NCI-H2107 (cell line): ENCODE results near the gene ANK3.

Experiments used
- DNase-seq: peaks from one replicate; lab custom pipeline; 2025; lab: John Stamatoyannopoulos, UW

Gene ANK3

DNA sequence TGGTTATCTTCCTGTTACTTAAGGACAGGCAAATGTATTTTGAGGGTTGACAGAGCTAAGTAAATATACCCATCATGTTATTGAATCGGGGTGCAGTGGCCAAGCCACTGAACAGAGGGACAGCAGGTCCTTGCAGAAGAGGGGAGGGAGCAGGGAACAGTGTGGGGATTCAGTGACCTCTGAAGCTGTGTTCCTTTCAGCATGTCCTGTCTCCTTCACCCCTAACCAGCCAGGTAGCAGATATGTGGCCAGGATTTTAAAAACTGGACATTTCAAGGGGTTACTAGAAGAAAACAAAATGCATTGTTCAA is 12.7 kb downstream of the ANK3 start:
- no peak for DNase-seq

DNA sequence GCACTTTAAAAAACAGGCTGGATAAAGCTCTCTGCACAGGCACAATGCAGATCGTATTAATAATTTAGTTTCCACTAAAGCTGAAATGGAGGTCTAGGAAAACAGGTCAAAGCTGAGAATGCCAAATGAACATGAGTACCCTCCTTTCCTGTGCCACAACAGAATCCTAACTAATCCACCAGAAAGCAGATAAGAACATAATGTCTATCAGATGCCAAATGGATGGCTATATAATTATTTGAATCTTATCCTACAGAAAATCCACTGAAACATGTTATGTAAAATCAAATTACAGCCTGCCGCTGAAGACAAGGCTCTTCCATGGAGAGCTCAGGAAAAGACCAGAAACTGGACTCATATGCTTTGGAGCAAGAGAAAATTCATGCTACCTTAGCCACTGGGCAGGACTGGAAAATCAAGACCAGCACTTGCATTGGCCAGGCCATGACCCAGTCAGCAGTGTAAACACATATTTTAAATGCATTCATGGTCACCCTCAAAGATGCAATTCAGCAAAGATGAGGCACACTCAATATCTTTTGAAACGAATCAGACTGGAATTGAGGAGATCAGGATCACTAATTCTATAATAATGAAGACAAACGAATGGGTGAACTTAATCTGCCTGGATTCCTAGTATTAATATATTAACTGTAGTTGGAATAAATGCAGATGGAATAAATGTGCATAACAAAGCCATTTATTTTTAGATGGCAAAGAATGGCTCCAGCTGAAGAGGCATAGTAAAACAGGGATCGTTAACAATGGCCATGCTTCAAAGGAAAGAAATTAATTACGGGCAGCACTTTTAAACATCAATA is 13.2 kb downstream of the ANK3 start:
- DNase-seq, result no peak

DNA sequence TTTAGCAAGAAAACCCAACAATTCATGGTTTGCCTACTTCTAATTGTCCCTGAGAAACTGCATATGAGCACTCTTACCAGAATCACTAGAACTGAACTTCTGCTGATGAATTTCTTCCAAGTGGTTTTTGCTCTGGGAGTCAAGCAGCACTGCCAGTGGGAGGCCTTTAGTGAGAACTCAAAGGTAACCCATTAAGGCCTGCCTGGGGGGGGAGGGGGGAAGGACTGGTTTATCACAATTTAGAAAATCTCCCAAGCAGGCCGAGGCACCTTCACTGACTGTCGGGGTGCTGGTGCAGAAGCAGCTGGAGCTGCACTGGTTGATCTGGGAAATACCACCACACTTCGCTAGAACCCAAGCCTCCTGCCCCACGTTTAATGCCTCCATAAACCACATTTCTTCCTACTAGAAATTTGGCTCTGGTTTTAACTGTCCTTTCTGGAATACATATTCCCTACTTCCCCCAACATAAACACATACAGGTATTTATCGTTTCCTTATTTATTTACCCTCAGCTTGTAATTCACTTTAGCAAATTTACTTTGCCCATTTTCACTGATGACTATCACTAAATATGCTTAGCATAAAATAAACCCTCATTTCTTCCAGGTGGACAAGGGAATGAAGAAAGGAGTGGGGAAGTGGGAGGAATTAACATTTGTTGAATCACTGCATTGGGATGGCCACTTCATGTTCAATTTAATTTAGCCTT is 14.2 kb downstream of the ANK3 start:
- DNase-seq, result no peak

DNA sequence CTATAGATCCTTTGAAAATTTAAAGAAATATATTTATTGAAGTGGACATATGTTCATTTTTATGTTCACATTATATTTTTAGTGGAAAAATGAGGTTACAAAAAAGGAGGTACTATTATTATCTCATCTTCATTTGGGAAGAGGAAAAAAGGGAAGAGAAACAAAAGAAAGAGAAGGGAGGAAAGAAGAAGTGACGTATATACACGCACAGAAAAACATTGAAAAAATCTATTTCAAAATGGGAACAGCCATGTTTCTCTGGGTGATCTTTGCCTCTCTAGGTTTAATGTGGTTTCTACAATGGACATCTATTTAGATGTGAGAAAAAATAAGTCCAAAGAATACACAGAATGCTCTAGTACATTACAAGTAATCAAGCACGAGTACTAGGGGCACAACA is 14.8 kb downstream of the ANK3 start:
- DNase-seq, result no peak

DNA sequence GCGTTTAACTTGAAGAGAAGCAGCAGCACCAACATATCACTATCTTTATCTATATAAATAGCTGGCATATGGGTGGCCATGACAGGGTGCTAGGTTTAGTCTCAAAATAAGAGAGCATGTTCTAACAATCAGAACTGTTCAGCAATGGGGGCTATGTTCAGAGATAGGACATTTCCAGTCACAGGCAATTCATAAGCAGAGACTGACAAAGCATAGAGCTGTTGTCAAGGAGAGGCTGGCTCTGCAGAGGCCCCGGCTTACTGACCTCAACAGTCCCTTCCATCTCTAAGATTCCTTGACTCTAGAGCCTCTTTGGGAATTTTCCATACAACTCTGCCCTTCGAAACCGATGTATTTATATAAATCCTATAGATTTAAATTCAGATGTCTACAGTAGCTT is 17.2 kb downstream of the ANK3 start:
- no peak for DNase-seq

DNA sequence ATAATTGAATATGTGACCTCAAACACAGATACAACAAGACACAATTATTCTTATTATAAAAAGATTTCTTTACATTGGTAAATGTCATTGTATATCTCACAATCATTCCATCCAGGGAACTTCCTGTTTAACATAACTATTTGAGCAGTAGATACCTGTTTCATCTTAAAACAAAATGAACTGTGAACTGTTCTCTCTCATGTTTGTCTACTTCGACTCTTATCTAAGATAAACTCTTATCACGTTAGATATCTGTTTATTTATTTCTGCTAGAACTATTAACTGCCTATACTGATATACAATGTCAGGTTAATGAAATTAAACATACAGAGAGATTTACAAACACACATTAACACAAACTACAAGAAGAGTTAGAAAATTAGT is 20.1 kb downstream of the ANK3 start:
- DNase-seq, result no peak

DNA sequence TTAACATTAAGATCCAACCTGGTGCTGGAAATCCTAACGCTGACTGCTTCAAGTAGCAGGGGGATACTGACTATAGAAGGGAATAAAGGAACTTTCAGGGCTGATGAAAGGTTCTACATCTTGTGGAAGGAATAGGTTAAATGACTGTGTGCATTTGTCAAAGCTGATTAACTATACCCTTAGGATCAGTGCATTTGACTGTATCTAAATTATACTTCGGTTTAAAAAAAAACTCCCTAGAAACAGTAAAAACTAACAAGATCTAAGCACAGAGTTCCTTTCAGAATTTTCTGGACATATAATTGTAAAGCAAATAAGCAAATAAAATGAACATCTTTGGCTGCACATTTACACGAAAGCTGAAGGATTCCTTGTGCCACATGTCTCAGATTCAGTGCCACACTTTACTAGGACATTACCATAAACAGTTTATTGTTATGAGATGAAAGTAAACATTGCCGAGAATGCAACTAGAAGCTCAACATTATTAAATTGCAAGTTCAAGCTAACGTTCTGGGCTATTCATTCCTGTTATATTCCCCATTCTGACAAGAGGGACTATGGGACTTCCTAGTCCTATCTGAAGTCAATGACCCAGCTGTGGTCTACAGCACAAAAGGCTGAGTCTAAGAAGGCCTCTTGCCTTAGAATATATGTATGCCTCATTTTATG is 20.7 kb downstream of the ANK3 start:
- no peak for DNase-seq

DNA sequence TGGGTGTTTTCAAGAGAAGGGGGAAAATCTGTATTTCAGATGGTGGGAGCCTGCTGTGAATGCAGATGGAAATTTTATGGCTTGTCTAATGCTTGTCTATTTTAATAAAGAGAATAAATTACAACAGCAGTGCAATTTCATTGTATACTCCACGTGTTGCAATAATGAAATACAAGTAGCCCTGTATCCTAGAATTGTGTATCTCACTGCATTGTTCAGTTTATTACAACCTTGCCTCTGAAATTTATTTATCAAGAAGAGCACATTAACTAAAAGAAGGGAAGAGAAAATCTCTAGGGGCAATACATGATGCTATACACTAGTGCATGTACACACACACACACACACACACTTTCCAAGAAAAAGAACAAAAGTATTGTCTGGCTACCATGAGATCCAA is 21.8 kb downstream of the ANK3 start:
- no peak for DNase-seq

DNA sequence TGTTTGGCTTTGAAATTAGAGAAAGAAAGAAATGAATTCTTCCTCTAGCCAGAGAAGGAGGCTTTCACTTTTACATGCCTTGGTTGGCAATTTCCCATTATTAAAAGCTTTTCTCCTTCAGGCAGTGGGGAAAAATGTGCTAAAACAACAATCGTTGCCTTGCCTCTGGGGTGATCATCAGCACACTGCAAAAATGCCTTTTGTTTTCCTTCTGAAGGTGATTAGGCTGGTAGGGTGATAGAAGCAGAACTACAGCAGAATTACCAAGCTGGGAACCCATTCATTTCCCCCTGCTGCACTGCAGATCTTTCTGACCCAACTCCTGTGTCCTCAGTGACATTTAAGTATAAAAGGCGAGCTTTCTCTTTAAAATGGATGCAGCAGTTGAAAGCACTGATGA is 22.2 kb downstream of the ANK3 start:
- DNase-seq, result no peak

DNA sequence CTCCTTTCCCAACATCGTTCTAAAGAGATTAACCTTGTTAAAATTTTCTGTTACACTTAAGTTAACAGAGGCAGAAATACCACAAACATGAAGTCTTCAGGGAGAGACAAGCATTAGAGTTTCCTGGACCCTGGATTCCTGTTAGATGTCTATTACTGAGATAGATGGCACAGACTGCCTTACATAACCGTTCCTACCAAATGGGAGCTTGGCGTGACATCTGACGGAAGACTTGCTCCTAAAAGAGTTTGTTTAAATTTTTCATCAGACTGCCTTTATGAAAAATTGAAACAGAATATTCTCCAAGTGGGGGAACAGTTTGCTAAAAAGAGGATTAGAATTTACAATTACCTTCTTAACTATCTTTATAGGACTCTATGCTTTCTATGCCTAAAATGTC is 22.7 kb downstream of the ANK3 start:
- DNase-seq, result no peak

DNA sequence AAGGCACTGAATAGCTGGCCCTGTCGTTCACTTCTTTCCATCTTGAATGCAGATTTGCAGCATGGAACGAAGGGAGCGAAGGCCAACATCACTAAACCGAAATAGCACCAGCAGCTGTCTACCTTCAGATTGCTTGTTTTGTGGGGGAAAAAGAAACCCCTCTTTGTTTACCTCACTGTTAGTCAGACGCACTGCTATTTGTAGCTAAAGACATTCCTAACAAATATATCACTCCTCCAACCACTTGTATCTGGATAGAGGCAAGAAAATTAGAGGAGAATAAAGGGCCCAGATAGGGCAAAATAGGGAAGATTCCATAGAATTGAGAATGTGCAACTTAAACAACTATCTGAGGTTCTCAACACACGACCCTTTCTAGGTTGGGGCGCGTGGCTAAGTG is 26.5 kb downstream of the ANK3 start:
- DNase-seq, result no peak

DNA sequence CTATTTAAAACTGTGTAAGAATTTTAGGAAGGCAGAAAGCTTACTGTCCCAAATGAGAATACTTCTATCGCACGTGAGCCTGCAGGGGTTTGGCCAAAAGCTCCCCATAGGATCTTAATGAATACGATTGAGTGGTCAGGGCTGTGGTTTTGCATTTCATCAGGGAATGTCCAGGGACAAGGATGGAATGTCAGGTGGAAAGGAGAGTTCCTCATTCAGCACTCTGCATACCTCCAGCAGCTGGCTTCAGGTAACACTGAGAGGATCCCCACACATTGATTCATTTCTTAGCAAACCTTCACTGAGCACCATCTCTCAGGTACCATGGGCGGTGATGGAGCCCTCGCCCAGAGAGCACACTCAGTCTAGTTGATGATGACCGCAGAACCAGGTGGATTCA is 27.2 kb downstream of the ANK3 start:
- no peak for DNase-seq

DNA sequence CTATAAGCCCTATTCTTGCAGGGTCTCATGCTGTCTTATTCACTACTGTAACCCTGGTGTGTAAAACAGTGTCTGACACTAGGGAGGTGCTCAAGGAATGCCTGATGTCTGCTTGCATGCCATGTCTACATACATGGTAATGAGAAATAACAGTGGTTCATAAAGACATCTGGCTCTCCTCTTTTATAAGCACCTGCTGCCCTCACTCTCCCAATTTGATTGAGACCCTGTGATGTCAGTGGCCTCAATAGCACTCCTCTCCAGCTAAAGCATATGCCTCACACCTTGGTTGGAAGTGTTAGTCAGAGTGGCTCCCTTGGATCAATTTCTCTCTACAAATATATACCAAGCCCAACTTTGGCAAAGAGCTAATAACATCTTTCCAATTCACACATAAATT is 30.6 kb downstream of the ANK3 start:
- no peak for DNase-seq

DNA sequence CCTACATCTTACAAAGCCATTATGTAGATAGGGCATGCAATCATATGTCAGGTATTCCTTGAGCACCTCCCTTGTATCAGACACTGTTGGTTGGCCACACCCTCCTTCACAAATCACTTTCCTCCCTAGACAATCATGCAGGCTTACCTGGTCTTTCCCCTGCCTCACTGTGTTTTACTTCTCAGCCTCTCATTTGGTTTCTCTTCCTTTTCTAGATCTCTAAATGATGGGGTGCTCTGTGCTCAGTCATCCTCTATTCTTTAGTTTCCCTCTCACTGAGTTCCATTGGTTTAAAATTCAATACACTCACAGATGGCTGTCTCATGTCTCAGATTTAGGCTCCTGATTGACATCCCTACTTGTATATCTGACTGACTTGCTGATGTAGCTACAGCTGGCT is 31.4 kb downstream of the ANK3 start:
- DNase-seq, result no peak

DNA sequence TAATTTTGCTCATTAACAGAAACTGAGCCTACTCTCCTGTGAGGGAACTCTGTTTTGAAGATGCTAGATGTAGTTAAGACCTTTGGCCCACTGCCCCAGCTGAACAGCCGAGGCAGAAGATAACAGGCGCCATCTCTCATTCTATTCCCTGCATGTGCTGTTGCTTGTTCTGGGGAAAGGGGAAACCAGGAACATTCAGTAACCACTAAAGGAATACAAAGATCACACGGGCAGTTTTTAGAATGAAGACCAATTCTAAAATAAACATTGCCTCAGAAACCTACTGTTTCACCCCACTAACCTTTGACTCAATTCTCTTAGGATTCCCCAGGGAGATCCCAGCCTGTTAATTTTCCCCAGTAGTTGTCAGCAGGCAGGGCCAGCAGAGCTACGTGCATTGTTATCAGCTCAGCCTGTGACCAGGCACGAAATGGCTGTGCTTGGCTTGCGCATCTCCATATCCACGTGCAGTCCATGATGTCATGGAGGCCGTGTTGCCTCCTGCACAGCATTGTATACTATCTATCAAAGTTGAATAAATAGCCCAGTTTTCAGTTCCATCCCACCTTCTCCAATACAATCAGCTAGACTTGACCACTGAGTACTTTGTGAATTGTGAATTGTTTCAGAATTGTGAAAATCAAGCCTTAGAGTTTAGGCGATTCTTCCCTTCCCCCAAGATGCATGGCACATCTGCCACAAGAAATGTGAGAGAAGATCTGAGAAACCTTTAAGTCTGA is 36.0 kb downstream of the ANK3 start:
- no peak for DNase-seq

DNA sequence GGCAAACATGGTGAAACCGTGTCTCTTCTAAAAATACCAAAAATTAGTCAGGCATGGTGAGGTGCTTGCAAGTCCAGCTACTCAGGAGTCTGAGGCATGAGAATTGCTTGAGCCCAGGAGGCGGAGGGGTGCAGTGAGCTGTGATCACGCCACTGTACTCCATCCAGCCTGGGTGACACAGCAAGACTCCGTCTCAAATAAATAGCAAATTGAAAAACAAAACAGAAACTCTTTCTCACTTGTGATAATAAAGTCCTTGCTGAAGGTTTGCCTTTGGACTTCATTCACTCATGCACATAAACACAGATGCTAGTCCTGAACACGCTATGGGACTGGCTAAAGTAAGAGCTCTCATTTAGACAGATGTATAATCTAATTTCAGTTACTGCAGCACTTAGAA is 37.6 kb downstream of the ANK3 start:
- no peak for DNase-seq

DNA sequence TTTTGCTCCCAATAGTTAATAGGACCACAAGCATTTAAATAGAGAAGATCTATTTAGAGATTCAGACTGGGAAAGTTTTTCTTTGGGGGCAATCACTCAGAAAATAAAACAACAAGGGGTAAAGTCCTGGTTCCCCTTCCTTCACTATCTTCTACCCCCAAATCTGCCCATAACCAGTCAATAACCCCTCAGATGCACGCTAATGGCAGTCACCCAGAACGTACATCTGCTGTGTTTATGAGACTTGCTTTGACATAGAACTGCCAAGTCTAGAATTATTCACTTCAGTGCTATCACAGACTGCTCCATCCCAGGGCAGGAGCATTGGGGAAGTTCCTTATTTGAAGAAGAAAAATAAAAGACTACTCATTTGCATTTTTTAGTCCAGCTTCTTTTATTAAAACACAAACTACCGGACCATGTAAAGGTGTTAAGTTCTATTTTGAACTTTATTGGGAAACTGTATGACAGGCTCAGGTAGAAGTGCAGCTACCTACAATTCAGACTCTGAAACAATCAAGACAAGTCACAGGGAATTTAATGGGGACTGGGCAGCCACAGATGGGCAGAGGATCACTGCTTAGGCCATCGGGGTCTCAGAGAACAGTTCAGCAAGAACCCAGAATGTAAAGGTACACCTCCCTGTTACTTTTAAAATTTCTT is 38.4 kb downstream of the ANK3 start:
- no peak for DNase-seq

DNA sequence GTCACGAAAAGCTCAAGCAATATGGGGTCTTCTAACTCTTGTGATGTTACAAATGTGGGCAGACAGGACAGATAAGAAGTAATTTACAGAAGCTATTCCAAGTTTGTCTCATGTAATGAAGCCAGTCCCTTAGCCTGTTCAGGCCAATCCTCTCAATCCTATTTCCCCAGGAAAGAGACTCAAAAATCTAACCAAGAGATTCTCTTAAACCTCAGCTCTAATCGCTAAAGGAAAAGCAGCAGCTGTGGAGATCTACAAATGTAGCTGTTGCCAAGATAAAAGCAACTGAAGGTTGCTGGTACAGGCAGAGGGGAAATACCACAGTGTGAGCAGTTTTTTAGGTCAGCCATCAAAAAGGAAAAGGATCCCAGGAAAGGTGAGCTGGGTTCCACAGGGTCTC is 39.3 kb downstream of the ANK3 start:
- no peak for DNase-seq

DNA sequence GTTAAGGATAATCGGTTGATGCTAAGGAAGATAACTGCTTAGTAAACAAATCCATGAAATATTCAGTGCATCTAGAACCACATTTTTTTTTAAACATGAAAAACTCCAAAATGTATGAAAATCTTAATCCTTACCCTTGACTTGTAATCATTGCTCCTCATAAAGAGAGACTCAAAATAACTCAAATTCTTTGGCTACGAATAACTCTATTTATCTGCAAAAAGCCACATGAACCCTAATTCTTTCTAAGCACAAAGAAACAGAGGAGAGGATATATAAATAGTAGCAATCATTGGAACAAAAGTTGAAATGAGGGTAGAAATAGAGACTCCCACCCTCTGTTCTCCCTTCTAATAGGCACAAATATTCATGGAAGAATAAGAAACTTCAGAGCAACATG is 40.2 kb downstream of the ANK3 start:
- DNase-seq, result no peak

DNA sequence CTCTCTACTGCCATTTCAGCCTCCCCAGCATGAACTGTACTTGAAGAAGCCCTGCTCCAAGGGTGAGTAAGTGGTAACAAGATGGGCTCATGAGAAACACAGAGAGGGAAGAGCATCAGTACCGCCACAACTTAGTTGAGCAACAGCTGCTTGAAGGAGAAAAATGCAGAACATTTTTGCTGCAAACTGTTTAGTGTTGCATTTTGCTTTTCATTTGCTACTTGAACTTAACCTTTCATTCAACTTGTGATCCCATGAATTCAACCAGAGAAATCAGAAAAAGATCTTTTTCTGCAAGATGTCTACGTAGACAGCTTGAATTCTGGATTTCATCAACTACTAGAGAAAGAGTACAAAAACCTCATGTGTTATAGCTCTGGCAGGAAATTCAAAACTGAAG is 40.7 kb downstream of the ANK3 start:
- no peak for DNase-seq

DNA sequence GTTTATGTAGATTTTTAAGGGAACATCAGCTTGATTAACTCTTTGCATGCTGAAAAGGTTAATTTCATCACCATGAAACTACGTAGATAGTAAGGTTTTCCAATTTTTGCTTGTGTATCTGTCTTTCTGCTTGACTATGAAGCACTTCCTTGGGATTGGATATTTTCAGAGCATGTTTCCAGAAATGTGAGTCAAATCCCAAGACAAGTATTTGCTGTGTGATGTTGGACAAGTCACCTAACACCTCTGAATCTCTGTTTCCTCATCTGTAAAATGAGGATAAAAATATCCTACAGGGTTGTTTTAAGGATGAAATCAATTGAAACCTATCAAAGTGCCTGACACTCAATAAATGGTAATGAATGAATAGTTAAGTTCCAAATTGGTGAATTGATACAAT is 42.4 kb downstream of the ANK3 start:
- DNase-seq, result no peak

DNA sequence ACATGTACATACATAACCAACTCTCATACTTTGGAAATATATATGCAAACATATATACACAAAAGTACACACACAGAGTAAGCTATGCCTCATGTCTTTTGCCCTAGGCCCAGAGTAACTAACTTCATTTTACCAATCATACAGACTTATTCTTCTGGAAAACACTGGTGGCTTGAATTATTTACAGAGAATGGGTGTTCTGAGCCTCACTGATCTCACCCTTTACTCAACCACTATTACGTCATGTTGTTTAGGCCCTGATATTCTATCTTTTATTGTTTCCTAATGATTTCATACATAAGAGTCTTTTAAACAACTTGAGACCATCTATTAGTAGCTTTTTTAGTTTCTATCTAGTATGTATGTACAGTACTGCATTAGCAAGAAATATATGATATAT is 43.0 kb downstream of the ANK3 start:
- no peak for DNase-seq
